ENCODE data around the gene RFXANK.

GRCh38 chr19:19152668-19153384 is 39.2 kb upstream of the RFXANK start:
- TF ChIP-seq CTCF (IDR thresholded peaks at IDR 0.05) (no peak), POLR2A (IDR thresholded peaks at IDR 0.05) (no peak)

Measured in sigmoid colon (tissue), 3 donors.